Vagina (tissue), 2 donors: ENCODE data around the gene RND2. TPM values are rescaled to one million over a fixed set of nuclear protein-coding genes. Genes with fewer than 3 reads are reported as not detected.

Source experiments
- DNase-seq, 2 donors: peaks; one replicate each; pipeline ENCODE4 v3.0.0-alpha.2; 2017; ENCODE audit errors: extremely low spot score in 2 of 2
- H3K27ac ChIP-seq: fragments of 200-600 bp; sonication (generic); one replicate; pipeline ENCODE4 v1.5.1; 2019
- H3K27me3 ChIP-seq: fragments of 200-600 bp; sonication (generic); one replicate; pipeline ENCODE4 v1.5.1; 2019
- H3K36me3 ChIP-seq, 2 donors: fragments of 200-600 bp; sonication (generic); one replicate each; pipeline ENCODE4 v1.5.1; 2017 to 2019
- H3K4me1 ChIP-seq: fragments of 200-600 bp; sonication (generic); one replicate; pipeline ENCODE4 v1.5.1; 2019
- H3K4me3 ChIP-seq, 2 donors: fragments of 200-600 bp; sonication (generic); 1 replicate in 1 of 2; 2 replicates in 1 of 2; pipeline ENCODE4 v1.5.1; 2016 to 2019
- H3K9me3 ChIP-seq: fragments of 200-600 bp; sonication (generic); one replicate; pipeline ENCODE4 v1.5.1; 2019
- CTCF ChIP-seq, 3 experiments: fragments of 450-650 bp in 2 of 3; fragments of 200-600 bp in 1 of 3; sonication (generic) in 1 of 3; IDR thresholded peaks; one replicate each; pipeline ENCODE4 v1.5.1; 2017 to 2019; ENCODE audit warnings: antibody characterized with exemption in 3 of 3, mild to moderate bottlenecking in 2 of 3, moderate library complexity in 2 of 3
- POLR2A ChIP-seq, 2 donors: fragments of 450-650 bp; IDR thresholded peaks; one replicate each; pipeline ENCODE4 v1.6.1; 2017; ENCODE audit warnings: antibody characterized with exemption in 2 of 2, mild to moderate bottlenecking in 2 of 2, moderate library complexity in 2 of 2
- POLR2AphosphoS5 ChIP-seq, 2 donors: sonication (generic); formaldehyde crosslinking; IDR thresholded peaks; one replicate each; pipeline ENCODE4 v1.9.0; 2017; ENCODE audit warnings: antibody characterized with exemption in 2 of 2, mild to moderate bottlenecking in 2 of 2, low read depth in 1 of 2; ENCODE audit not compliant: insufficient read depth in 1 of 2
- intact Hi-C: fragments of 100-400 bp; cut with DNase I; formaldehyde crosslinking; loops from one replicate; pipeline ENCODE4 v1.15.1; 2023
- total RNA-seq: library from RNA; depleted of rRNA; stranded (reverse); fragments of >200 nt; gene quantifications from one replicate; pipeline ENCODE4 v1.2.3, GENCODE V29; 2016

Gene RND2
- total RNA-seq, 1 donor from 2014 or later, result 1.5 TPM

GRCh38 chr17:43020789-43021740 lies 4.0 kb upstream of the RND2 start:
- intact Hi-C loops, result loop anchor here (10.0 kb wide), 2 partner anchors 104 to 314 kb away; partner anchors contain the start of gene BRCA1
- peak in 1 of 2 donors; percentile 54 for TF ChIP-seq POLR2A (IDR thresholded peaks at IDR 0.05)
- TF ChIP-seq CTCF (IDR thresholded peaks at IDR 0.05), result no peak
- TF ChIP-seq POLR2AphosphoS5 (IDR thresholded peaks at IDR 0.05; ENCODE audit: insufficient read depth in 1 of 2, low read depth in 1 of 2), result peak in 1 of 2 donors; percentile 89
- H3K27me3 ChIP-seq, result no peaks in the 10 kb centered on the region
- no peaks in the 10 kb centered on the region for H3K9me3 ChIP-seq
- H3K4me1 ChIP-seq, result peaks cover 65% of the 10 kb centered on the region
- peaks cover 0 to 18% of the 10 kb centered on the region in 2 donors for H3K36me3 ChIP-seq
- peak overlapping the region; percentile 100 for H3K4me3 ChIP-seq
- peak in 1 of 2 donors; percentile 91 for DNase-seq
- H3K27ac ChIP-seq, result peak overlapping the region; percentile 99

GRCh38 chr17:43021741-43022512 lies 3.1 kb upstream of the RND2 start, which contains the start of gene VAT1:
VAT1 (minus strand) TSS chr17:43022385; CDS start chr17:43022322, 63 bp downstream.
- no peak for DNase-seq
- intact Hi-C loops, result loop anchor here (2.0 to 10.0 kb wide), 3 partner anchors 103 to 313 kb away; partner anchors contain the start of genes BRCA1 and NBR1
- peaks cover 0 to 11% of the 10 kb centered on the region in 2 donors for H3K36me3 ChIP-seq
- no peaks in the 10 kb centered on the region for H3K9me3 ChIP-seq
- H3K4me3 ChIP-seq, result peak within 1 kb of the TSS; percentile 100
- peak in 1 of 2 donors; percentile 81 for TF ChIP-seq POLR2A (IDR thresholded peaks at IDR 0.05)
- peak; percentile 29 to 93 for TF ChIP-seq POLR2AphosphoS5 (IDR thresholded peaks at IDR 0.05; ENCODE audit: insufficient read depth in 1 of 2, low read depth in 1 of 2)
- TF ChIP-seq CTCF (IDR thresholded peaks at IDR 0.05), result peak in 1 of 3 experiments; percentile 6
- H3K27ac ChIP-seq, result peak within 1 kb of the TSS; percentile 99
- peaks cover 67% of the 10 kb centered on the region for H3K4me1 ChIP-seq
- H3K27me3 ChIP-seq, result no peaks in the 10 kb centered on the region

- peak overlapping the region; percentile 85 for H3K27ac ChIP-seq
- H3K36me3 ChIP-seq, result no peaks in the 10 kb centered on the region
- H3K27me3 ChIP-seq, result no peaks in the 10 kb centered on the region
- no peak for DNase-seq
- H3K4me1 ChIP-seq, result peaks cover 48% of the 10 kb centered on the region
- H3K9me3 ChIP-seq, result no peaks in the 10 kb centered on the region
- intact Hi-C loops, result loop anchor here (10.0 kb wide), 2 partner anchors 100 to 310 kb away; partner anchors contain the start of gene BRCA1
- TF ChIP-seq POLR2AphosphoS5 (IDR thresholded peaks at IDR 0.05; ENCODE audit: insufficient read depth in 1 of 2, low read depth in 1 of 2) (no peak), CTCF (IDR thresholded peaks at IDR 0.05) (no peak), POLR2A (IDR thresholded peaks at IDR 0.05) (no peak)
- H3K4me3 ChIP-seq, result peak overlapping the region; percentile 57 to 78
Measured at GRCh38 chr17:43025290-43025657, 243 bp downstream of the RND2 start.

GRCh38 chr17:43025766-43026537 lies 921 bp downstream of the RND2 start:
- H3K4me1 ChIP-seq, result peaks cover 43% of the 10 kb centered on the region
- H3K27me3 ChIP-seq, result no peaks in the 10 kb centered on the region
- H3K36me3 ChIP-seq, result no peaks in the 10 kb centered on the region
- DNase-seq, result no peak
- intact Hi-C loops, result loop anchor here (10.0 kb wide), 2 partner anchors 99 to 309 kb away; partner anchors contain the start of gene BRCA1
- H3K27ac ChIP-seq, result peak overlapping the region; percentile 85
- H3K9me3 ChIP-seq, result no peaks in the 10 kb centered on the region
- H3K4me3 ChIP-seq, result peak overlapping the region; percentile 57 to 78
- TF ChIP-seq POLR2A (IDR thresholded peaks at IDR 0.05), result no peak
